Prostate gland (tissue), 2 donors: Measurements from ENCODE around the gene SPATA31C2.

ENCODE experiments used
- POLR2A ChIP-seq: fragments of 450-650 bp; IDR thresholded peaks from one replicate; pipeline ENCODE4 v1.6.1; 2016; ENCODE audit warnings: antibody characterized with exemption, mild to moderate bottlenecking
- TF ChIP-seq, protein P1 (sequence below), 4 experiments: fragments of 200-600 bp in 2 of 4; fragments of 450-650 bp in 2 of 4; sonication (generic) in 2 of 4; IDR thresholded peaks; 1 replicate in 3 of 4; 2 replicates in 1 of 4; pipeline ENCODE4 v1.5.1; 2016 to 2019; ENCODE audit warnings: antibody characterized with exemption in 4 of 4, mild to moderate bottlenecking in 2 of 4, moderate library complexity in 2 of 4

DNA sequence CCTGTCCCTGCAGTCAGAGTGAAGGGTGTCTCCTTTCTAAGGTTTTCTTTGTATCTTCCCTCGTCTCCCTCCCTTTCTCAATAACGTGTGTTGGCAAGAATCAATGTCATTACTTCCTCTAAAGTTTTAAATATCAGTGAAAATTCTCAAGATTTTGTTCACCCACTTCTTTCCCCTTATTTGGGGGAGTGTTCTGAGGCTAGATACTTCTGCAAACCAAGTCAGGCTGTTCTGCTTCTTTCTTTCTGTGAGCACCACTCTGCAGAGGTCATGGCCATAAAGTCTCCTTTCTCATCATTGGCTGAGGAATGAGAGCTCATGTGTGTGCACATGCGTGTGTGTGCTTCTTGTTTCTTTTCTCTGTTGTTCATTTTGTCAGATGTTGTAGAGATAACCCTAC is 26.6 kb upstream of the SPATA31C2 start:
- TF ChIP-seq, protein P1, sequence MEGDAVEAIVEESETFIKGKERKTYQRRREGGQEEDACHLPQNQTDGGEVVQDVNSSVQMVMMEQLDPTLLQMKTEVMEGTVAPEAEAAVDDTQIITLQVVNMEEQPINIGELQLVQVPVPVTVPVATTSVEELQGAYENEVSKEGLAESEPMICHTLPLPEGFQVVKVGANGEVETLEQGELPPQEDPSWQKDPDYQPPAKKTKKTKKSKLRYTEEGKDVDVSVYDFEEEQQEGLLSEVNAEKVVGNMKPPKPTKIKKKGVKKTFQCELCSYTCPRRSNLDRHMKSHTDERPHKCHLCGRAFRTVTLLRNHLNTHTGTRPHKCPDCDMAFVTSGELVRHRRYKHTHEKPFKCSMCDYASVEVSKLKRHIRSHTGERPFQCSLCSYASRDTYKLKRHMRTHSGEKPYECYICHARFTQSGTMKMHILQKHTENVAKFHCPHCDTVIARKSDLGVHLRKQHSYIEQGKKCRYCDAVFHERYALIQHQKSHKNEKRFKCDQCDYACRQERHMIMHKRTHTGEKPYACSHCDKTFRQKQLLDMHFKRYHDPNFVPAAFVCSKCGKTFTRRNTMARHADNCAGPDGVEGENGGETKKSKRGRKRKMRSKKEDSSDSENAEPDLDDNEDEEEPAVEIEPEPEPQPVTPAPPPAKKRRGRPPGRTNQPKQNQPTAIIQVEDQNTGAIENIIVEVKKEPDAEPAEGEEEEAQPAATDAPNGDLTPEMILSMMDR (IDR thresholded peaks at IDR 0.05): no peak
- TF ChIP-seq POLR2A: no peak
